Ovary (tissue), 3 donors: ENCODE data around the gene RPTOR.

ENCODE experiments used
- CTCF ChIP-seq, 3 donors: fragments of 450-650 bp in 2 of 3; fragments of 200-600 bp in 1 of 3; IDR thresholded peaks; one replicate each; pipeline versions ENCODE4 v1.5.1 to v1.8.0; 2016 to 2022; ENCODE audit warnings: antibody characterized with exemption in 3 of 3, mild to moderate bottlenecking in 1 of 3
- EP300 ChIP-seq: sonication (generic); formaldehyde crosslinking; IDR thresholded peaks from one replicate; pipeline ENCODE4 v1.6.1; 2017; ENCODE audit warnings: antibody characterized with exemption
- POLR2A ChIP-seq: fragments of 450-650 bp; IDR thresholded peaks from one replicate; pipeline ENCODE4 v1.6.1; 2017; ENCODE audit warnings: antibody characterized with exemption, mild to moderate bottlenecking, moderate library complexity
- donor health status: DM: no; HTN: no; CAD: no.

- TF ChIP-seq CTCF (IDR thresholded peaks at IDR 0.05) (no peak), POLR2A (peak; percentile 63), EP300 (peak; percentile 59)
These were observed 288.4 kb downstream of the RPTOR start for GRCh38 chr17:80832888-80833583.
